GM18508 (cell line): ENCODE results near the gene IQCN.

Experiments
- ATAC-seq: cut with Tn5 transposase; IDR thresholded peaks from one replicate; pipeline ENCODE4 v1.9.1; 2021; ENCODE audit warnings: moderate number of reproducible peaks; ENCODE audit not compliant: insufficient read depth, unreplicated experiment

The IQCN gene

GRCh38 chr19:18234194-18234593, 40.1 kb downstream of the IQCN start:
- ATAC-seq, result no peak

- ATAC-seq, result no peak
Observed at GRCh38 chr19:18233224-18233825, 40.9 kb downstream of the IQCN start.

GRCh38 chr19:18232540-18233223, 41.6 kb downstream of the IQCN start:
- no peak for ATAC-seq

GRCh38 chr19:18231775-18232174, 42.5 kb downstream of the IQCN start:
- ATAC-seq, result no peak

GRCh38 chr19:18230941-18231734, 43.1 kb downstream of the IQCN start:
- no peak for ATAC-seq

GRCh38 chr19:18229915-18230314, 44.3 kb downstream of the IQCN start:
- no peak for ATAC-seq

- ATAC-seq, result no peak
Observed at GRCh38 chr19:18229474-18229873, 44.8 kb downstream of the IQCN start.

GRCh38 chr19:18227781-18228271, 46.4 kb downstream of the IQCN start:
- no peak for ATAC-seq

- ATAC-seq, result no peak
Observed at GRCh38 chr19:18226956-18227780, 47.1 kb downstream of the IQCN start.

- ATAC-seq, result no peak
Observed at GRCh38 chr19:18225702-18226468, 48.4 kb downstream of the IQCN start, which contains the start of gene PDE4C. PDE4C (minus strand) TSS chr19:18226438; CDS start chr19:18226415, 23 bp downstream.

GRCh38 chr19:18225355-18225701, 48.9 kb downstream of the IQCN start:
- ATAC-seq, result no peak

GRCh38 chr19:18224525-18225354, 49.5 kb downstream of the IQCN start:
- peak; percentile 74 for ATAC-seq

- ATAC-seq, result no peak
Observed at GRCh38 chr19:18223860-18224524, 50.3 kb downstream of the IQCN start.

GRCh38 chr19:18221815-18222725, 52.2 kb downstream of the IQCN start:
- no peak for ATAC-seq

- no peak for ATAC-seq
Observed at GRCh38 chr19:18220632-18221275, 53.5 kb downstream of the IQCN start.

GRCh38 chr19:18219911-18220631, 54.2 kb downstream of the IQCN start:
- no peak for ATAC-seq
